ENCODE measurements around the gene PTBP2.

The PTBP2 gene

GRCh38 chr1:96771847-96772246, 50.3 kb downstream of the PTBP2 start:
- H3K27me3 Mint-ChIP-seq (ENCODE audit: low read depth) = no peaks in the 10 kb centered on the region
- TF ChIP-seq, protein P1, sequence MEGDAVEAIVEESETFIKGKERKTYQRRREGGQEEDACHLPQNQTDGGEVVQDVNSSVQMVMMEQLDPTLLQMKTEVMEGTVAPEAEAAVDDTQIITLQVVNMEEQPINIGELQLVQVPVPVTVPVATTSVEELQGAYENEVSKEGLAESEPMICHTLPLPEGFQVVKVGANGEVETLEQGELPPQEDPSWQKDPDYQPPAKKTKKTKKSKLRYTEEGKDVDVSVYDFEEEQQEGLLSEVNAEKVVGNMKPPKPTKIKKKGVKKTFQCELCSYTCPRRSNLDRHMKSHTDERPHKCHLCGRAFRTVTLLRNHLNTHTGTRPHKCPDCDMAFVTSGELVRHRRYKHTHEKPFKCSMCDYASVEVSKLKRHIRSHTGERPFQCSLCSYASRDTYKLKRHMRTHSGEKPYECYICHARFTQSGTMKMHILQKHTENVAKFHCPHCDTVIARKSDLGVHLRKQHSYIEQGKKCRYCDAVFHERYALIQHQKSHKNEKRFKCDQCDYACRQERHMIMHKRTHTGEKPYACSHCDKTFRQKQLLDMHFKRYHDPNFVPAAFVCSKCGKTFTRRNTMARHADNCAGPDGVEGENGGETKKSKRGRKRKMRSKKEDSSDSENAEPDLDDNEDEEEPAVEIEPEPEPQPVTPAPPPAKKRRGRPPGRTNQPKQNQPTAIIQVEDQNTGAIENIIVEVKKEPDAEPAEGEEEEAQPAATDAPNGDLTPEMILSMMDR (IDR thresholded peaks at IDR 0.05; ENCODE audit: unreplicated experiment in 3 of 3) = no peak
- no peaks in the 10 kb centered on the region for H3K4me1 Mint-ChIP-seq
- H3K27ac Mint-ChIP-seq = no peak overlapping the region
- no peaks in the 10 kb centered on the region for H3K9me3 Mint-ChIP-seq
- H3K4me3 Mint-ChIP-seq = no peak overlapping the region
- peaks cover 63% of the 10 kb centered on the region for H3K36me3 Mint-ChIP-seq (ENCODE audit: low read depth)

DNA sequence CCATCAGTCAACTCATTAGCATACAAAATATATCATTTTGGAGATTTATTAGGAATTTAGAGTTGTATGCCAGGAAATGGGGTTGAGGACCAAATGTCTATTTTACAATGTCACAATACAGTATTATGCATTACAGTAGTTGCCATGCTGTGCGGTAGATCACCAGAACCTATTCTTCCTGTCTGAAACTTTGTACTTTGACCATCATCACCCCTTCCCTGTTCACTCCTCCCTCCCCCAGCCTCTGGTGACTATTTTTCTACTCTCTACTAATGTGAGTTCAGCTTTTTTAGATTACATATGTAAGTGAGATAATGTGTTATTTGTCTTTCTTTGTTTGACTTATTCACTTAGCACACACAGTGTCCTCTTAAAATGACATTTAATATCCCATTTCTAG, 50.8 kb downstream of the PTBP2 start:
- Mint-ChIP-seq H3K9me3 (no peaks in the 10 kb centered on the region), H3K4me3 (no peak overlapping the region), H3K27ac (peak overlapping the region in 1 of 3 experiments; percentile 33), H3K36me3 (ENCODE audit: low read depth) (peaks cover 62% of the 10 kb centered on the region), H3K4me1 (no peaks in the 10 kb centered on the region), H3K27me3 (ENCODE audit: low read depth) (no peaks in the 10 kb centered on the region)
- TF ChIP-seq, protein P1 (IDR thresholded peaks at IDR 0.05; ENCODE audit: unreplicated experiment in 3 of 3) = no peak

- Mint-ChIP-seq H3K27ac (no peak overlapping the region), H3K4me1 (no peaks in the 10 kb centered on the region), H3K9me3 (no peaks in the 10 kb centered on the region), H3K27me3 (ENCODE audit: low read depth) (no peaks in the 10 kb centered on the region), H3K4me3 (no peak overlapping the region), H3K36me3 (ENCODE audit: low read depth) (peaks cover 56% of the 10 kb centered on the region)
- TF ChIP-seq, protein P1 (IDR thresholded peaks at IDR 0.05; ENCODE audit: unreplicated experiment in 3 of 3) = no peak
Measured at GRCh38 chr1:96772972-96773371, 51.4 kb downstream of the PTBP2 start.

DNA sequence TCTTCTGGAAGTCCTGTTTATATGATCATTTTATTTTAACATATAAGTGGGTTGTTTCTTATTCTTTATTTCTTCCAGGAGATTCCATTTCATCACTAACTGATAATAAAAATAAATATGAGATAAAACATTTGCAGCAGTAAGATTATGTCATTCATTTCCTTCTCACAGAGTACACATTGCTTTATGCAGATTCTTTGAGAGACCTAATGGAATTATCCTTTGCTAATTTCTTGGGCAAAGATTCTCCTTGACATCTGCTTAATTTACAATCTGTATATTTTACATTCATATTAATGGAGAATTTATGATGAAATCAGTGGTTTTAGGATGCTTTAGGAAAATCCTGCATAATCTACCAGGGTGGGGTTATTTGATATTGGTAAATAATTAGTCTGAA, 60.6 kb downstream of the PTBP2 start:
- peaks cover 49% of the 10 kb centered on the region for H3K36me3 Mint-ChIP-seq (ENCODE audit: low read depth)
- no peak overlapping the region for H3K27ac Mint-ChIP-seq
- TF ChIP-seq, protein P1 (IDR thresholded peaks at IDR 0.05; ENCODE audit: unreplicated experiment in 3 of 3) = no peak
- no peaks in the 10 kb centered on the region for H3K27me3 Mint-ChIP-seq (ENCODE audit: low read depth)
- no peaks in the 10 kb centered on the region for H3K4me1 Mint-ChIP-seq
- no peak overlapping the region for H3K4me3 Mint-ChIP-seq
- H3K9me3 Mint-ChIP-seq = no peaks in the 10 kb centered on the region

- TF ChIP-seq, protein P1 (IDR thresholded peaks at IDR 0.05; ENCODE audit: unreplicated experiment in 3 of 3) = no peak
- Mint-ChIP-seq H3K9me3 (no peaks in the 10 kb centered on the region), H3K36me3 (ENCODE audit: low read depth) (peaks cover 52% of the 10 kb centered on the region), H3K4me1 (no peaks in the 10 kb centered on the region), H3K4me3 (no peak overlapping the region), H3K27ac (peak overlapping the region in 1 of 3 experiments; percentile 3), H3K27me3 (ENCODE audit: low read depth) (no peaks in the 10 kb centered on the region)
Measured at GRCh38 chr1:96782856-96783255, 61.3 kb downstream of the PTBP2 start.

- TF ChIP-seq, protein P1 (IDR thresholded peaks at IDR 0.05; ENCODE audit: unreplicated experiment in 3 of 3) = no peak
- H3K4me3 Mint-ChIP-seq = no peak overlapping the region
- H3K27me3 Mint-ChIP-seq (ENCODE audit: low read depth) = no peaks in the 10 kb centered on the region
- no peaks in the 10 kb centered on the region for H3K9me3 Mint-ChIP-seq
- no peak overlapping the region for H3K27ac Mint-ChIP-seq
- H3K36me3 Mint-ChIP-seq (ENCODE audit: low read depth) = peaks cover 65% of the 10 kb centered on the region
- no peaks in the 10 kb centered on the region for H3K4me1 Mint-ChIP-seq
Measured at GRCh38 chr1:96790599-96790998, 69.0 kb downstream of the PTBP2 start.
